NCI-H748 treated with DMSO at 0.1 percent for 48 hours (cell line): ENCODE results near the gene ZNF407.

Experiments used
- DNase-seq: peaks from one replicate; lab custom pipeline; 2025; lab: John Stamatoyannopoulos, UW

ZNF407 gene

DNA sequence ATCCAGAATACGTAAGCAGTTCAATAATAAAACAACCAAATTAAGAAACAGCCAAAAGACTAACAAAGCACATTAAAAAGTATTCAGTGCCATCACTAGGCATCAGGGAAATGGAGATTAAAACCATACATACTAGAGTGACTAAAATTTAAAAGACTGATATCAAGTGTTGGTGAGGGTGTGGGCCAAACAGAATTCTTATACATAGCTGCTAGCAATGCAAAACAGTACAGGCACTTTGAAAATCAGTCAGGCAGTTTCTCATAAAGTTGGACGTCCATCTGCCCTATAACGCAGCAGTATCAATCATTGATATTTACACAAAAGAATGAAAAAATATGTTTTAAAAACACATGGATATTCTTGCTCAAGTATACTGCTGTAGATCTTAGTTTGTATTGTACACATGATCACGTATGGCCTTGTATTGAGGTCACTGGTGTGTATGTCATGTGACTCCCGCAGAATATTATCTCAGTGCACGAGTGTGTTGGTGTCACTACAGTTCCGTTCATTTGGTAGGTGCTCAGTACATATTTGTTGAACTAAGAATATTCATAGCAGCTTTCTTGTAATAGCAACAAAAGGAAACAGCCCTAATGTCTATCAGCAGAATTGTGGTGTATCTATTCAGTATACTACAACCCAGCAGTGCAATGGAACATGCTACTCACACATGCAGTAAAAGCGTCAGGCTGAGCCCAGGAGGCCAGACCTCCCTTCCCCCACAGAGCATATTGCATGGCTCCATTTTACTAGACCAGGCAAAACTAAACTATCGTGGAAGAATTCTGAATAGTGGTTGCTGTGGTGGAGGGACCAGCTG lies 28.6 kb downstream of the ZNF407 start:
- DNase-seq: no peak

DNA sequence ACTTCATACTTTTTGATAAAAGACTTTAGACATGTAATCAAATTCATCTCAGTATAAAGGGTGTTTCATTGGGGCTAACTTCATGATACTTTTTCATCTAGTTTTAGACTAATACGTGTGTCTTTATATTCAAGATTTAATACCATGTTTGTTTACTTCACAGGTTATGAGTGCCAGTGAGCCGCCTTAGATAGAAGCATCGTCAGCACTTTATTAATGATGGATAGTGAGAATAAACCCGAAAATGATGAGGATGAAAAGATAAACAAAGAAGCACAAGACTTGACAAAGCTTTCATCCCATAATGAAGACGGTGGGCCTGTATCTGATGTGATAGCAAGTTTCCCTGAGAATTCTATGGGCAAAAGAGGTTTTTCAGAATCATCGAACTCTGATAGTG lies 33.1 kb downstream of the ZNF407 start:
- no peak for DNase-seq

DNA sequence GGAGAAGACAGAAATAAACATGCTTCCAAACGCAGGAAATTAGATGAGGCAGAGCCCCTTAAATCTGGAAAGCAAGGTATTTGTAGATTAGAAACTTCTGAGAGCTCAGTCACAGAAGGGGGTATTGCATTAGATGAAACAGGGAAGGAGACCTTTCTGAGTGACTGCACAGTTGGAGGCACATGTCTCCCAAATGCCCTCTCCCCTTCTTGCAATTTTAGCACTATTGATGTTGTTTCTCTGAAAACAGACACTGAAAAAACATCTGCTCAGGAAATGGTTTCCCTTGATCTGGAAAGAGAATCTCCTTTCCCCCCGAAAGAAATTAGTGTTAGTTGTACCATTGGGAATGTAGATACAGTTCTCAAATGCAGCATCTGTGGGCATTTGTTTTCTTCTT lies 33.5 kb downstream of the ZNF407 start:
- DNase-seq: no peak

DNA sequence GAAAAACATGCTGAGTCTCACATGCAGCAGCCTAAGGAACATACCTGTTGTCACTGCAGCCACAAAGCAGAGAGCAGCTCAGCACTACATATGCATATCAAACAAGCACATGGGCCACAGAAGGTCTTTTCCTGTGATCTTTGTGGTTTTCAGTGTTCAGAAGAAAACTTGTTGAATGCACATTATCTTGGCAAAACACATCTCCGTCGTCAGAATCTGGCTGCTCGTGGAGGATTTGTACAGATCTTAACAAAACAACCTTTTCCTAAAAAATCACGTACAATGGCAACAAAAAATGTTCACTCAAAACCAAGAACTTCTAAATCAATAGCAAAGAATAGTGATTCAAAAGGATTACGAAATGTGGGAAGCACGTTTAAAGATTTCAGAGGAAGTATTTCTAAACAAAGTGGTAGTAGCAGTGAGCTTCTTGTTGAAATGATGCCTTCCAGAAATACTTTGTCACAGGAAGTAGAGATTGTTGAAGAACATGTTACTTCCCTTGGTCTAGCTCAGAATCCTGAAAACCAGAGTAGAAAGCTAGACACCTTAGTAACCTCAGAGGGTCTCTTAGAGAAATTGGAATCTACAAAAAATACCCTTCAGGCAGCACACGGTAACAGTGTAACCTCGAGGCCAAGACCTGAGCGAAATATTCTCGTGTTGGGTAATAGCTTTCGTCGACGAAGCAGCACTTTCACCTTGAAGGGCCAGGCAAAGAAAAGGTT lies 34.1 kb downstream of the ZNF407 start:
- DNase-seq: no peak

DNA sequence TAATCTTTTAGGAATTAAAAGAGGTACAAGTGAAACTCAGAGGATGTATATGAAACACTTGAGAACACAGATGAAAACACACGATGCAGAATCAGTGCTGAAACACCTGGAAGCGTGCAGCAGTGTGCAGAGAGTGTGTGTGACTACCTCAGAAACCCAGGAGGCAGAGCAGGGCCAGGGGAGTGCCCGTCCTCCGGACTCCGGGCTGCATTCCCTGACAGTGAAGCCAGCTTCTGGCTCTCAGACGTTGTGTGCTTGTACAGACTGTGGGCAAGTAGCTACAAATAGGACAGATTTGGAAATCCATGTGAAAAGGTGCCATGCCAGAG lies 34.6 kb downstream of the ZNF407 start:
- no peak for DNase-seq

DNA sequence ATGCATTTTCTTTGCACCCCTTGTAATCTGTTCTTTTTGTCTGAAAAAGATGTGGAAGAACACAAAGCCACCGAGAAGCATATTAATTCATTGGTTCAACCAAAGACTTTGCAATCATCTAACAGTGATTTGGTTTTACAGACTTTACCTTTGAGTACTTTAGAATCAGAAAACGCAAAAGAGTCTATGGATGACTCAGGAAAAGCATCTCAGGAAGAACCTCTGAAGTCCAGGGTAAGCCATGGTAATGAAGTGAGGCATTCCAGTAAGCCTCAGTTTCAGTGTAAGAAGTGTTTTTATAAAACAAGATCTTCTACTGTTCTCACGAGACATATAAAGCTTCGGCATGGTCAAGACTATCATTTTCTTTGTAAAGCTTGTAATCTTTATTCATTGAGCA lies 35.2 kb downstream of the ZNF407 start:
- no peak for DNase-seq

DNA sequence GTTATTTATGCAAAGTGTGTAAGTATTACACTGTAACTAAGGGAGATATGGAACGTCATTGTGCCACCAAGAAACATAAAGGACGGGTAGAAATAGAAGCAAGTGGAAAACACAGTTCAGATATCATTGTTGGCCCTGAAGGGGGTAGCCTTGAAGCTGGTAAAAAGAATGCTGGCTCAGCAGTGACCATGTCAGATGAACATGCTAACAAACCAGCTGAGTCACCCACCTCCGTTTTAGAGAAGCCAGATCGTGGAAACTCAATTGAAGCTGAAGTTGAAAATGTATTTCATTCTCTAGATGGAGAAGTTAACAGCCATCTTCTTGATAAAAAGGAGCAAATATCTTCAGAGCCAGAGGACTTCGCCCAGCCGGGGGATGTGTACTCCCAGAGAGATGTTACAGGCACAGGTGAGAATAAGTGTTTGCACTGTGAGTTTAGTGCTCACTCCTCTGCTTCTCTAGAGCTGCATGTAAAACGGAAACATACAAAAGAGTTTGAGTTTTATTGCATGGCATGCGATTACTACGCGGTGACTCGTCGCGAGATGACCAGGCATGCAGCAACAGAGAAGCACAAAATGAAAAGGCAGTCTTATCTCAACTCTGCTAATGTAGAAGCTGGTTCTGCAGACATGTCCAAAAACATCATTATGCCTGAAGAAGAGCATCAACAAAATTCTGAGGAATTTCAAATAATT lies 36.1 kb downstream of the ZNF407 start:
- DNase-seq: no peak

DNA sequence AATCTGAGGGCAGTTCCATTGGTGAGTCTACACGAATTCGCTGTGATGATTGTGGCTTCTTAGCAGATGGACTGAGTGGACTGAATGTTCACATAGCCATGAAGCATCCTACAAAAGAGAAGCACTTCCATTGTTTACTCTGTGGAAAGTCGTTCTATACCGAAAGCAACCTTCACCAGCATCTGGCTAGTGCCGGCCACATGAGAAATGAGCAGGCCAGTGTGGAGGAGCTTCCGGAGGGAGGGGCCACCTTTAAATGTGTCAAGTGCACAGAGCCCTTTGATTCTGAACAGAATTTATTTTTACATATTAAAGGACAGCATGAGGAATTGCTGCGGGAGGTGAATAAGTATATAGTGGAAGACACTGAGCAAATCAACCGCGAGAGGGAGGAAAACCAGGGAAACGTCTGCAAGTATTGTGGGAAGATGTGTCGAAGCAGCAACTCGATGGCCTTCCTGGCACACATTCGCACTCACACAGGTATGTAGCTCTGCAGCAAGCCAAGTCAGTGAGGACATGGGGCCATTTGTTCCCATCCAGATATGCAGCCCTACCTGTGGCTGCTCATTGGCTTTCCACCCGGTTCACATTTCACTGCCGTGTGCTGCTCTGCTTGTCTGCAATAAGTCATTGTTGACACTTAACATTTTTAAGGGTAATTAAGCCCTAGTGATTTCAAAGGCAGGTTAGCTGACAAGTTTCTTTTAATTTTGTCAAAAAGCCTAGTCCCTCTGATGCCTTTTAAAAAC lies 37.7 kb downstream of the ZNF407 start:
- peak; percentile 78 for DNase-seq

DNA sequence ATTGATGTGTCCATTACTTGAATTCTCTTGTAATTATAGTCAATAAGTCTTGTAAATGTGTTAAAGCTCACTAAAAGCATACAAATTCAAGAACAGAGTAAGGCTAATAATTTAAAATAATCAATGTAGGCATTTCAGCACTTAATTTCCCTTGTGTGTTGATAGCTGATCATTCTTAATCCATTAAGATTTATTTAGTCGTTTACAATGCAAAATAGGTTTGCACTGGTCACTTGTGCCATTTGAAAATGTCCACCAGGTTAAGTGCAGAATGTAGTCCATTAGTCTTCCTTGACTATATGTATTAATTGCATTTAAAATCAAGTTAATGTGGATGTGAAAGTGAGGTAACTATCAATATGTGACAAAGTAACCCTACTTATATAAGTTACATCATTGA lies 39.4 kb downstream of the ZNF407 start:
- DNase-seq: no peak

DNA sequence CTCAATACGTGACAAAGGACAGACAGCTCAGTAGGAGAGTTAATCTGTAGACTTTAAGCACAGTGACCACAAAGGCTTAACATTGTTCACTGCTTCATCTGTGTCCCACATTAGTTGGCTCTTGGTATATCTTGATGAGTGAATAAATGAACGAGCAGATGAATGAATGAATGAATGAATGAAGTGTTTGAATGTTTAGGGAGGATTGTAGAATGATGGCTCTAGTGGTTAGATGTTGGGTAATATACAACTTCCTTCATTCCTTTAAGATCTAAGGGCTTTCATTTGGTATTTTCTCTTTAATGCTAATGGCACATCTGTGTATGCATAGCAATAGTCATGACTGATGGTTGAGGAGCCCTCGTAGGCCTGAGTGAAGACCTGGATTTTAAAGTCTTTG lies 40.5 kb downstream of the ZNF407 start:
- DNase-seq: no peak

DNA sequence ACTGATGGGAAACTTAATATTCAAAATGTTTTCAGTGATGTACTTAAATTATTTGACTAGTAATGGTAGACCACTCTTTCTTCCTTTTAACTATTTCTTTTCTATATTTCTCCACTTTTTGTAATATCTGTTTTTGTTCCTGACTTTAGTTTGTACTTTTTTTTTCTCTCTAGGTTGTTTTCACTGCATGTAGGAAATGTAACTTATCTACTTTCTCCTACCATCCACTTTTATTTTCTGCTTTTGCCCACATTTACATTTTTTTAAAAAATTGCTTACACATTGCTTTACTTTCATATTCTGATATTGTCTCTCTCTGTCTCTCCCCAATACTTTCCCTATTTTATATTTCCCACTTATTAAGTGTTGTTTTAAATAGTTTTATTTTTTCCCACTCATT lies 47.0 kb downstream of the ZNF407 start:
- DNase-seq: no peak

DNA sequence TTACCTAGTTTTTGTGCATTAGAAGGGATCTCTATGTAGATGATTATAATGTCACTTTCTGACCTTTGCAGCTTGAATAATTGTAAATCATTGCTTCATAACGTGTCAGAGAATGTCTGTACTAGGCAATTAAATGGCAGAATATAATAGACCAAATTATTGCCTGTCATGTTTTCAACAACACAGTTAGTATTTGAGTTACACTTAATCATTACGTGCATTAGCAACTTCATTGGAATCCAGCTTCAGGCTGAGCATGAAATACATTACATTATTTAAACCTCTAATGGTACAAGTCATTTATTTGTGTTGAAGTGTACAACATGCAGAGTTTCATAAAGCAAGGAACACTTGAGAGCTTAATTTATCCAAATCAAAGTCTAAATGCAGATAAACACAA lies 48.0 kb downstream of the ZNF407 start:
- DNase-seq: no peak

DNA sequence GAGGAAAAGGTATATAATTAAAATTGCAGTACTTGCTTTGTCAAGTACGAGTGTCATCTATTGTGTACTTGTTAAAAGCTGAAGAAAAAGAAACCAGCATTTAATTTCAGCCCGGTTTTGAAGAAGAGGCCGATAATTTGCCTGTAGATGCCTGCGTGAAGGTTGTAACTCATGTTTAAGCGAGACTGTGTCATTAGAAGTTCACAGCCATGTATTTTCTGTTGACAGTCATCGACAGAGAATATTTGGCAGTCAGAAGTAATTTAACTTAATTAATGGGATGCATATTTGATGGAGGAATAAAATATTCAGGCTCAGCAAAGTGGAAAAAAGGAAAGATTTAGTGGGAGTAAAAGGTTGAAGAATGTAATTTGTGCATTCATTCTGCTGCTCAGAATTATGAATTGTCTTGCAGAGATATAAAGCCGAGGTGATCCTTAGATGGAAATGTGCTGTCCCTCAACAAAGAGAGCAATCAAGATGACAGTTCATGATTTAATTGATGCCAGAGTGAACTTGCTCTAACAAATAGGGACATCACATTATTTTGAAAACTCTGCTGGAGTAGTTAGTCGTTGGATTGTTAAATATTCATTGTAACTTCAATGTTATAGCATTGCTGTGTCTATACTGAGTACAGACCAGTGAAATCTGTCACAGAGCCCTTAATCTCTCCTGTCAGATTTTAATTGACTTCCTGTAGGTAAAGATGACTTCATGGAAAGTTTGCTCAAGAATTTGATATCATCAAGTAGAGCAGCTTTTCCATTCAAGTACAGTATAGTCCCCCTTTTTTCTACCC lies 53.9 kb downstream of the ZNF407 start:
- no peak for DNase-seq

DNA sequence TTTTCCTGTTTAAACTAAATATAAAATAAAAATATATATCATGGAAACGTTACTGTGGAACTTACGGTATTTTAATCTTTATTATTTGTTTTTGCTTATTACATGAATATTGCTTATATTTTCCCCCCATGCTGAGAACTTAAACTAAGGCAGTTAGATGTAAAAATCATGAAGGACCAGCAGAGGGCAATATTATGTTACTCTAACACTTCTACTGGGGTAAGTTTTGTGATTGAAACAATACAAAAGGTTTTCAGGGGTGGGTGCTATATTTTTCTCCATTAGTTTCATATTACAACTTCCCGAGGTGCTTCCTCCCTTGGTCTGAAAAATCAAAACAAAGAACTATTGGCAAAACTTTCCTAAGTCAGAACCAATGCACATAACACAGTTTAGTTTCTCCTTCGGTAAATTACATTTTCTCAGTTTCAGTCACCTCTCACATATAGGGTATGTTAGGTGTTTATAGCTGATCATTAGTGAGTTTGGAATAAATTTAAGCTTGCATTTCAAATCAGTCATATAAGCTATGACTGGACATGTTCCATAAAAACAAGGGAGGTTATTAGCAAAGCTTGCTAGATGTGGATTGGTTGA lies 54.8 kb downstream of the ZNF407 start:
- DNase-seq: peak; percentile 72

DNA sequence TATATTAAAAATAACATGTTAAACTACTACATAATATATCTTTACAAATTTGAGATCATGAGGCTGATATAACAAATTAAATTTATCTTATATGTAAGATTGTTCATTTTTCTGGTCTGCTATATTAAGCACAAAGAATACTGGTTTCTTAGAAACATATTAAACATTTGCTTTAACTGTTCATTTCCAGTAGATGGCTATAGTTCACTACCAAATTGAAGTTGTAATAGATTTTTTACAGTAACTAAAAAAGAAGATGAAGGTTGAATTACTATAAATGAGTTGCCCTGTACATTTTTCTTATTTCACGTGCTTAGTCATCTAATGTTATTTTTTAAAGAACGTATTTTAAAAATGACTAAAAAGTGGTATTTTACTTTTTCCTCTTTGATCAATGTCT lies 57.0 kb downstream of the ZNF407 start:
- DNase-seq: peak; percentile 50

DNA sequence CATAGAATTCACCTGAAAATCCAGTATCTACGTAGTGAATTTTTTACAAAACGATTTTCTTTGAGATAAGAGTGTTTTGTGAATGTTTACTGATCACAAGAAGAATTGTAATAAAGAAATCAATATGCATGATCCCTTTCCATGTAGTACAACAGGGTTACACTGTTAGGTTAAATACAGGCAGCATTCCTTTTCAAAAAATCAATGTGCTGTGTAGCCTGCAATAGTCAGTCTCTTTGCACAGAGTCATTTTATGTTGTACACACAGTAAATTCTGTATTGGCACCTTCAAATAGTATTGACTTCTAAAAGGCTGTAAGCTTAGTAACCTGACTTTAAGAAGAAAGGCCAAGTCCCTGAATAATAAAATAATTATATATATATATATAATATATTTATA lies 63.3 kb downstream of the ZNF407 start:
- DNase-seq: no peak

DNA sequence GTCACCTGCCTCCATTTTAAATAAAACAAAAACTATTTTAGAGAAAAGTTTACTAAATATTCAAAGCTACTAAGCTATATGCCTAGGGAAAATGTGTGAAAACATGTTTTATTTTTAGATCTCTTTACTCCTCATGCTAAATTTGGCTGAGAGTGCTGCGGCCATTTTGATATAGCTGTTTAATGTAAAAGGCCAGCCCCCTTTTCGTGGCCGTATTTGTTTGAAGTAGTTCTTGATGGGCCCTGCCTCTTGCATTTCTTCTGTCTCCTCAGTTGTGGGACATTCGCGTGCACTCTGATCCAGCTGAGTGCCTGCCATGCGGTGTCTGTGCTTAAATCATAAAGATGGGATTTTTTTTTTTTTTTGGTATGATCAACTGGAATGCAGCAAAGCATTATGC lies 64.0 kb downstream of the ZNF407 start:
- no peak for DNase-seq

DNA sequence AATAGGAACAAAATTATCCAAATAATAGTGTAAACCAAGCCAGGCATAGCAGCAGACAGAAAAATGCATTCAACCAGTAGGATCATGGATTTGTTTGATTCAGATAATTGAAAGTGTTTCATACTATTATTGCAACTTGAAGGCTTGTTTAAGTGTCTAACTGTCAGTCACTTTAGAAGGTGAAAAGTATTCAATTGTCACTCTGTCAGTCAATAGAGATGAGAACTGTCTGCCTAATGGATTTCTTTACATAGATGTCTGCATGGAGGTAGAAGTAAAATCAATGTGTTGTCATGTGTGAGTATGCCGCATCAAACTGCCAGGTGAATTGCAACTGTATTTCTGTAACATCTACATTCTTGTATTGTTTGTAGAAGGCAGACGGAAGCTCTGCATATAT lies 65.0 kb downstream of the ZNF407 start:
- no peak for DNase-seq

DNA sequence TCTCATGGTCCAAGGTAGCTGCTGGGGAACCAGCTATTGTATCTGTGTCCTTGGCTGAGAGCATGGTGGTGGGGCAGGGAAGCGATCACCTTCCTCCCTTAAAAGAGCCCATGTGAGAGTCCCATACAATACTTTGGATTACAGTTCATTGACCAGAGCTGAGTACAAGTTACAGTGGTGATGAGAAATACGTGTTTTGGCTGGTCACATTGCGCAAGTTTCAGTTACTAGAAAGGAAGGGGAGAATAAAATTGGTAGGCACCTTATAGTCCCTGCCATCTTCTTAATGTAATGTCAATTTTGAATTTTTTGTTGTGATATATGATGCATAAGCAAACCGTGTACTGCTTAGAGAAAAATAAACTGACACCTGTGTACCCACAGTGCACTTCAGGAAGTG lies 67.7 kb downstream of the ZNF407 start:
- no peak for DNase-seq

DNA sequence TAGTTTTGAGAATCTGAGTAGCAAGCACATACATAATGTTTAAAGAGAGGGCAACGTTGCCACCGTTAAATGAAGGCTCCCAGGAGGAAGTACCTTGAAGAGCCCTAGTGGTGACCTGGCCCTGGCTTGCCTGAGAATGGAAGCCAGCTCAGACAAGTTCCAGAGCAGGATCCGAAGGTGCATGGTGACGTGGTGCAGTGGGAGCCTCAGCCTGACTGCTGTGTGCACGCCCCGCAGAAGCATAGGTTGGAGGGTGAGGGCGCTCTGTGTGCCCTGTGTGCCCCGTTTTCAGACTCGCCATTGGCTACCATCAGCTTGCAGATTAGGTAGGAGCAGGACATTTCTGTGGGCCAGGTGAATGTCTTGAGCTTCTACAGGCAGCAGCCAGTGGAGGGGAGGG lies 68.2 kb downstream of the ZNF407 start:
- no peak for DNase-seq

DNA sequence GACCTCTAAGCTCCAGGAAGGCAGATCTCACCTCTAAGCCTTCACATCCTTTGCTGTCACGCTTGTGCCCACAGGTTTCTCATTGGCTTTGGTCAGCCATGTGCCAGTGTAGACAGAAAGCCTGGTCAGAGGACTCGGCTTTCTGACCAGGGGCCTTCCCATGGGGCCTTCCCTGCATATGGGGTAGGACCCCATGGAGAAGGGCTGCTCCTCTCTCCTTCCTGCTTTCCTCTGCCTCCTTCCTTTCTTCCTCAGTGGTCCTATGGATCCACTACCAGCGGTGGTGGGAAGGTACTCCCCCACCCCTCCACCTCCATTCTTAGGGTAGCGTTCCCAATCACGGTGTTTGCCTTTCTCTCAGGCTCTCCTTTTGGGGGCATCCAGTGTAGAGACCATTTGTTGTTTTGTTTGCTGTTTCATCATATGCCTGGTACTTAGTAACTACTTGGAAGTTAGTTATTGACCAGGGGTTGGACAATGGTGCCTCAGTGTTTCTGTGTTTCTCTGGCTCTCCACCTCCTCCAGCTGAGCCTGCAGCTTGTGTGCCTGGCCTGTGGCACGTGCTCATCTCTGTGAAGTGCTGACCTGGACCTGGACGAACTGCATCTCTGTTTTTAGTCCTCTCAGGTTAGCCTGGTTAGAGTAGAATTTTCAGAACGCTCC lies 71.6 kb downstream of the ZNF407 start:
- no peak for DNase-seq
